Measurements from ENCODE around the gene MBD5. TPM values are rescaled to one million over a fixed set of nuclear protein-coding genes. Genes with fewer than 3 reads are reported as not detected.

MBD5 gene
- total RNA-seq, 1 donor from 2014 or later, result 15.0 TPM

- no peak for TF ChIP-seq CTCF (conservative IDR thresholded peaks at IDR 0.05; ENCODE audit: low read depth, low read length)
- DNase-seq (ENCODE audit: low read depth), result no peak
- no peak overlapping the region for H3K4me3 ChIP-seq (ENCODE audit: low read depth, low read length)
Measured at GRCh38 chr2:148132412-148132811, 111.5 kb downstream of the MBD5 start.

- no peak overlapping the region for H3K4me3 ChIP-seq (ENCODE audit: low read depth, low read length)
- no peak for TF ChIP-seq CTCF (conservative IDR thresholded peaks at IDR 0.05; ENCODE audit: low read depth, low read length)
Measured at GRCh38 chr2:148135705-148136104, 114.8 kb downstream of the MBD5 start.

GRCh38 chr2:148136441-148136840, 115.5 kb downstream of the MBD5 start:
- DNase-seq (ENCODE audit: low read depth), result no peak
- no peak for TF ChIP-seq CTCF (conservative IDR thresholded peaks at IDR 0.05; ENCODE audit: low read depth, low read length)

More at GRCh38 chr2:148135705-148136104, 114.8 kb downstream of the MBD5 start:
- no peak for DNase-seq (ENCODE audit: low read depth)

GRCh38 chr2:148161909-148162435, 141.1 kb downstream of the MBD5 start:
- no peak for TF ChIP-seq CTCF (conservative IDR thresholded peaks at IDR 0.05; ENCODE audit: low read depth, low read length)
- DNase-seq (ENCODE audit: low read depth), result no peak
- no peak overlapping the region for H3K4me3 ChIP-seq (ENCODE audit: low read depth, low read length)

More at GRCh38 chr2:148136441-148136840, 115.5 kb downstream of the MBD5 start:
- no peak overlapping the region for H3K4me3 ChIP-seq (ENCODE audit: low read depth, low read length)

- no peak for DNase-seq (ENCODE audit: low read depth)
- H3K4me3 ChIP-seq (ENCODE audit: low read depth, low read length), result no peak overlapping the region
- TF ChIP-seq CTCF (conservative IDR thresholded peaks at IDR 0.05; ENCODE audit: low read depth, low read length), result no peak
Measured at GRCh38 chr2:148162871-148163270, 142.0 kb downstream of the MBD5 start.

- H3K4me3 ChIP-seq (ENCODE audit: low read depth, low read length), result no peak overlapping the region
- DNase-seq (ENCODE audit: low read depth), result no peak
- no peak for TF ChIP-seq CTCF (conservative IDR thresholded peaks at IDR 0.05; ENCODE audit: low read depth, low read length)
Measured at GRCh38 chr2:148165975-148166374, 145.1 kb downstream of the MBD5 start.

- TF ChIP-seq CTCF (conservative IDR thresholded peaks at IDR 0.05; ENCODE audit: low read depth, low read length), result no peak
- DNase-seq (ENCODE audit: low read depth), result no peak
- no peak overlapping the region for H3K4me3 ChIP-seq (ENCODE audit: low read depth, low read length)
Measured at GRCh38 chr2:148167241-148167766, 146.4 kb downstream of the MBD5 start.
